ENCODE results near the gene CCNI.
"Not testable (repeated sequence)": the region's sequence is repeated elsewhere in the genome, so short reads cannot be mapped to it uniquely, and the experiment has no call there.

The CCNI gene

DNA sequence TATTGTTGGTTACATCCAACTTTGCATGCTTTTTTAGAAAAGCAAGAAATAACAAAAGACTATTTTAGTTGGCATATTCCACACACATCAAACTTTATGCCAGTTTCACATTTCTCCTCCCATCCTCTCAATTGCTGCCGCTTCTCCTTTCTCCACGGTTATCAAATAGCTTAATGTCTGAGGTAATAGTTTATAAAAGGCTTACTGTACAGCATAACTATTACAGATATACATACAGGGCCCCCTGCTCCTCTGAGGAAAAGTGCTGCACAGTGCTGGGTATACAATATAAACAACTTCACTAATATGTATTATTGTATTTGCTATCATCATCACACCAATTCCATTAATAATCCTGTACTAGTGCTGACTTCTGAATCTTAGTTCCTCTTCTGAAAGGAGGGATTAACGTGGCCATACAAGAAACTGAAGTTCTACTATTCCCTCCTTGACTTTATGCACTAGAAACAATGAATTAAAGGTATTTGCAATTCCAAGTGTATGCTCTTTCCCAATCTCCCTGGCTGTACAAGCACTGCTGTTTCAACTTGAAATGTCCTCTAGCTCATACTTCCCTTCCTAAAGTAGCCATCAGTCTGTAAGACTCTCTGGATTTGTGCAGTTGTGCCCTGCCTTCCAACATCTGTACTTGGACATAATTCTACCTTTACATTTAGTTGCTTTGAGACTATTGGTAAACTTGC is 2.5 kb downstream of the CCNI start:
- Histone ChIP-seq H3K27ac (no peak overlapping the region), H3K36me3 (no peaks in the 10 kb centered on the region; the same call in 1 of the 2 replicates), H3K4me3 (ENCODE audit: low read depth, low read length) (no peak overlapping the region), H3K9me3 (ENCODE audit: severe bottlenecking) (peaks cover 3% of the 10 kb centered on the region), H3K27me3 (ENCODE audit: insufficient read depth, low read depth, severe bottlenecking) (no peaks in the 10 kb centered on the region)
- DNase-seq = no peak
- TF ChIP-seq, protein P1, sequence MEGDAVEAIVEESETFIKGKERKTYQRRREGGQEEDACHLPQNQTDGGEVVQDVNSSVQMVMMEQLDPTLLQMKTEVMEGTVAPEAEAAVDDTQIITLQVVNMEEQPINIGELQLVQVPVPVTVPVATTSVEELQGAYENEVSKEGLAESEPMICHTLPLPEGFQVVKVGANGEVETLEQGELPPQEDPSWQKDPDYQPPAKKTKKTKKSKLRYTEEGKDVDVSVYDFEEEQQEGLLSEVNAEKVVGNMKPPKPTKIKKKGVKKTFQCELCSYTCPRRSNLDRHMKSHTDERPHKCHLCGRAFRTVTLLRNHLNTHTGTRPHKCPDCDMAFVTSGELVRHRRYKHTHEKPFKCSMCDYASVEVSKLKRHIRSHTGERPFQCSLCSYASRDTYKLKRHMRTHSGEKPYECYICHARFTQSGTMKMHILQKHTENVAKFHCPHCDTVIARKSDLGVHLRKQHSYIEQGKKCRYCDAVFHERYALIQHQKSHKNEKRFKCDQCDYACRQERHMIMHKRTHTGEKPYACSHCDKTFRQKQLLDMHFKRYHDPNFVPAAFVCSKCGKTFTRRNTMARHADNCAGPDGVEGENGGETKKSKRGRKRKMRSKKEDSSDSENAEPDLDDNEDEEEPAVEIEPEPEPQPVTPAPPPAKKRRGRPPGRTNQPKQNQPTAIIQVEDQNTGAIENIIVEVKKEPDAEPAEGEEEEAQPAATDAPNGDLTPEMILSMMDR (IDR thresholded peaks at IDR 0.05; ENCODE audit: low read depth, low read length) = no peak

DNA sequence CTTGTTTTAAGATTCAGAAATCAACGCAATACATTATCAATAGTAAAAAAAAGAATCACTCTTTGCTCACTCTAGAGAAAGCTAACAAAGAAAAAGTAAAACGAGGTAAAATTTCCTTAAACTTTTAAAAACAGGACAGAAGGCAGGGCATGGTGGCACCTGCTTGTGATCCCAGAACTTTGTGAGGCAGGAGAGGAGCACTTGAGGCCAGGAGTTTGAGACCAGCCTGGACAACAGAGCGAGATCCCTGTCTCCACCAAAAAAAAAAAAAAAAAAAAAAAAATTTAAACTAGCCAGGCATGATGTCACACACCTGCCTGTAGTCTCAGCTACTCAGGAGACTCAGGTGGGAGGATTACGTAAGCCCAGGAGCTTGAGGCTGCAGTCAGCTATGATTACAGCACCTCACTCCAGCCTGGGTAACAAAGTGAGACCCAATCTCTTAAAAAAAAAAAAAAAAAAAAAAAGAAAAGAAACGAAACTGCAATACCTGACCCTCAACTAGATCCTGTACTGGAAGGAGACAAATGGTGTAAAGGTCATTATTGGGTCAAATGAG is 3.5 kb downstream of the CCNI start:
- no peak for DNase-seq
- Histone ChIP-seq H3K27me3 (ENCODE audit: insufficient read depth, low read depth, severe bottlenecking) (no peaks in the 10 kb centered on the region), H3K4me3 (ENCODE audit: low read depth, low read length) (no peak overlapping the region), H3K27ac (no peak overlapping the region), H3K9me3 (ENCODE audit: severe bottlenecking) (peaks cover 3% of the 10 kb centered on the region), H3K36me3 (no peaks in the 10 kb centered on the region; the same call in 1 of the 2 replicates)
- TF ChIP-seq, protein P1 (IDR thresholded peaks at IDR 0.05; ENCODE audit: low read depth, low read length) = no peak

DNA sequence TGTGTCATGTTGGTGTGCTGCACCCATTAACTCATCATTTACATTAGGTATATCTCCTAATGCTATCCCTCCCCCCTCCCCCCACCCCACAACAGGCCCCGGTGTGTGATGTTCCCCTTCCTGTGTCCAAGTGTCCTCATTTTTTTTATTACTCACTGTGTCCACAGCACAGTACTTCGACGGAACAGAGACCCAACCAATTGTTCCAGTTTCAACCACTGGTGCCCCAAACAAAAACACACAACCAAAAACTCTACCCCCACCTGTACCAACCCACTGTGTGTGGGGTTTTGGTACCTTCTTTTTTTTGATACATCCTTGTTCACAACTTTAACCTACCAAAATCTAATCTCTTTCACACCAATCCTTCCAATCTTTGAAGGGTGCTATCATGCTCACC is 6.3 kb downstream of the CCNI start:
- H3K36me3 ChIP-seq = peaks cover 20% of the 10 kb centered on the region
- DNase-seq; H3K4me3 ChIP-seq (ENCODE audit: low read depth, low read length); H3K27ac ChIP-seq; H3K9me3 ChIP-seq (ENCODE audit: severe bottlenecking); H3K27me3 ChIP-seq (ENCODE audit: insufficient read depth, low read depth, severe bottlenecking): not testable (repeated sequence)

DNA sequence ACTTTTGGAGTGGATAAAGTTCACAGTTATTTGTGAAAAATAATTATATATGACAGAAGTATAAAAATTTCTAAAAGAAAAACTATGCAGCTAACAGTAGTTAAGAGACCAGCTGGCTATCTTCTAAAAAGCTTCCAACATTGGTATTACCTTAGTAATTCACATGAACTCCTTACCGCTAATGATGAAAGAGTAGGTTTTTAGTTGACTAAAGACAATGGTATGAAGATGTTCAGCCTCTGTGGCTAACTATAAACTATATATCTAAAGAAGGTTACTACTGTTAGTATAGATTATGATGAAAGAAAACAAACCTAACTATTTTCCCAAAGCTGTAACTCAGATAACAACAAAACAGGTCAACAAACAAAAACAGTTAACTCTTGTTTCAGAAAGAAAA is 10.4 kb downstream of the CCNI start:
- Histone ChIP-seq H3K27me3 (ENCODE audit: insufficient read depth, low read depth, severe bottlenecking) (no peaks in the 10 kb centered on the region), H3K27ac (no peak overlapping the region), H3K9me3 (ENCODE audit: severe bottlenecking) (no peaks in the 10 kb centered on the region), H3K4me3 (ENCODE audit: low read depth, low read length) (no peak overlapping the region), H3K36me3 (peaks cover 53% of the 10 kb centered on the region)
- TF ChIP-seq, protein P1 (IDR thresholded peaks at IDR 0.05; ENCODE audit: low read depth, low read length) = no peak
- no peak for DNase-seq

DNA sequence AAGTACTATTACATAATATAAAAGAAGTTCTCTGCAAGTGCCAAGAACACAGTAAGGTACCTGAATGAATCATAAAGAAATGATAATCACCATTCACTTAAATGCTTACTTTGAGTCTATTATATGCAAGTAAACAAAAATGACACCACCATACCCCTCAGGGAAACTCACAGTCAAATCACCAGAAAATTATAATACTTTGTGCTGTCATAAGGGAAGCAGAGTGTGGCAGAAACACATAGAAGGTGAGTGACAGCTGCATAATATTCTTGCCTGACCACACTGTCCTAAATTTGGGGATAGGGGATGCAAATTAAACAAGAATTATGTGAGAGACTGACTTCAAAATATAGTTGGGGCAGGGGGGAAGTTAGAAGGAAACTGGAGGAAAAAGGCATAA is 12.9 kb downstream of the CCNI start:
- Histone ChIP-seq H3K4me3 (ENCODE audit: low read depth, low read length) (no peak overlapping the region), H3K9me3 (ENCODE audit: severe bottlenecking) (no peaks in the 10 kb centered on the region), H3K27me3 (ENCODE audit: insufficient read depth, low read depth, severe bottlenecking) (no peaks in the 10 kb centered on the region), H3K27ac (no peak overlapping the region), H3K36me3 (peaks cover 71% of the 10 kb centered on the region)
- TF ChIP-seq, protein P1 (IDR thresholded peaks at IDR 0.05; ENCODE audit: low read depth, low read length) = no peak
- DNase-seq = no peak

DNA sequence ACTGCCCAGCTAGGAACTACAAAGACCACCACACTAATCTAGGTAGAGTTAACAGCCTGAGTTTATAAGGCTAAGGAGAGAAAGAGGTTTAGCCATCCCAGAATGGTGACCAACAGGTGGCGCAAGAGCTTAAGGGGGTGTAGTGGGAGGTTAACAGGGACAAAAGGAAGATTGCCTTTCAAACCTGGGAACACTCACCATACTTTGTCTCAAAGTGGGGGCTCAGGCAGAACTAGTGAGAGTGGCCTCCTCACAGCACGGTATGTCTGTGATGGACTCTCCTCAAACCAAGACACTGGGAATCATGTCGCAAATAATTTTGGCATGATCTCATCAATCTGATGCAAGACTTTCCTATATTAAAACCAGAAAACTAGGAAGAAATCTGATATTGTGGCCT is 23.4 kb downstream of the CCNI start:
- TF ChIP-seq, protein P1 (IDR thresholded peaks at IDR 0.05; ENCODE audit: low read depth, low read length) = peak; percentile 70
- Histone ChIP-seq H3K27ac (no peak overlapping the region), H3K9me3 (ENCODE audit: severe bottlenecking) (no peaks in the 10 kb centered on the region), H3K4me3 (ENCODE audit: low read depth, low read length) (no peak overlapping the region), H3K27me3 (ENCODE audit: insufficient read depth, low read depth, severe bottlenecking) (no peaks in the 10 kb centered on the region), H3K36me3 (peaks cover 77% of the 10 kb centered on the region)
- peak; percentile 67 for DNase-seq
